RPMI8226 (cell line): ENCODE data around the gene DIS3L2.
A peak's percentile ranks its signal among the peaks of the same experiment; 100 is the strongest.
"Not testable (repeated sequence)": the region's sequence is repeated elsewhere in the genome, so short reads cannot be mapped to it uniquely, and the experiment has no call there.

Experiments used
- DNase-seq: peaks from one replicate; pipeline ENCODE4 v3.0.0-alpha.2; 2015

DIS3L2 gene

DNA sequence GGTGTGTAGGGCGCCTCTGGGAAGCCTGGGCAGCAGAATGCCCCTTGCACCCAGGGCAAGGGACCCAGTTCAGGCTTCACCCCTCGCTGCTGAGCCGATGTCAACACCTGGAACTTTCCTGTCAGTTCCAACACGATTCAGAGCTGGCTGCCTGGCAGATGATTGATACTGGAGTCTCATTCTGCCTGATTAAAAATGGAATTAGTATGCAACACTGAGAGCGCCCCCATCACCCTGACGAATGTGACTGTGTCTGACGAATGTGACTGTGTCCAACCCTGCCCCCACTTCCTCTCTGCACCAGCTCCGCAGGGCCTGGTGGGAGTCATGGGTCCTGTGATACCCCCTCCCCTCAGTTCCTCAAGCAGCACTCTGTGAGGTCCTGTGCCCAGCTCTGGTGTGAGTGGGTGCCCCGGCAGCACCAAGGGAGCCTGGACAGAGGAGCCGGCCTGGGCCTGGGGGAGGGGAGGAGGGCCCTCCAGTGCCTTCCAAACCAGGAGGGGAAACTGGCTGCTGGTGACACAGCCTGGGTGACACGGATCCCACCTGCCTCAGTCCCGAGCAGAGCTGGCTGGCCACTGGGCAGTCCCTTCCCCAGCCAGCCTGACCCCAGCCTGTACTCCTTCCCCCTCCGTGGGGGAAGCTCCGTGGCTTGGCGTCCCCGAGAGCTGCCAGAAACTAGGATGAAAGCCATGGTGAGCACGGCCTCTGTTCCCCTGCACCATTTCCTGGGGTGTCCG is 375.6 kb downstream of the DIS3L2 start:
- DNase-seq = no peak

DNA sequence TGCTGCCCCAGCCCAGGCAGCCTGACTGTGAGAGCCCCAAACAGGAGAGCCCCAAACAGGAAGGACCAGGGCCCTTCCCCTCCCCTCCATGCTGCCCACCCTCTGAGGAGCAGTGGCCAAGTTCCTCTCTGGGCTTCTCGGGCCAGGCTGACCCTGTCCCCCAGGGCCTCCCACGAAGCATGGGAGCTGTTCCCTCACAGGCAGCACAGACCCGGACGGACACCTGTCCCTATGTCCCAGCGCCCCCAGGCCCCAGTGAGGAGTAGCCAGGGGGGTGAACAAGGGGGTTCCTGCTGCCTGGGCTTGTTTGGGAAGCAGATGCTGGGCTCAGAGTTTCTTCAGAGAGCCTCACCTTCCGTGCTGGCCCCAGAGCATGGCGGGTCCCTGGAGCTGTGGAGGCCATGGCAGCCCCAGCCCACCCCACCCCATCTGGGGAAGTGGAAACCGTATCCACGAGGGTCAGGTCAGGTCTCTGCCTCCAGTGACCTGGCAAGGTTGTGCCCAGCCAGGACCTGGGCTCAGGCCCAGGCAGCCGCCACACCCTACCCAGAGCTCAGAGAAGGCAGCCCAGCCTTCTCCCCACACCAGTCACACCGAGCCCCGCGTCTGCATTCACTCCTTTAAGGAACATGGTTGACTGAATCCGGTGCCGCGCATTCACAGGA is 376.7 kb downstream of the DIS3L2 start:
- not testable (repeated sequence) for DNase-seq

- no peak for DNase-seq
Observed at GRCh38 chr2:232338759-232339106, 377.2 kb downstream of the DIS3L2 start.

- no peak for DNase-seq
Observed at GRCh38 chr2:232339121-232340081, 377.9 kb downstream of the DIS3L2 start.

DNA sequence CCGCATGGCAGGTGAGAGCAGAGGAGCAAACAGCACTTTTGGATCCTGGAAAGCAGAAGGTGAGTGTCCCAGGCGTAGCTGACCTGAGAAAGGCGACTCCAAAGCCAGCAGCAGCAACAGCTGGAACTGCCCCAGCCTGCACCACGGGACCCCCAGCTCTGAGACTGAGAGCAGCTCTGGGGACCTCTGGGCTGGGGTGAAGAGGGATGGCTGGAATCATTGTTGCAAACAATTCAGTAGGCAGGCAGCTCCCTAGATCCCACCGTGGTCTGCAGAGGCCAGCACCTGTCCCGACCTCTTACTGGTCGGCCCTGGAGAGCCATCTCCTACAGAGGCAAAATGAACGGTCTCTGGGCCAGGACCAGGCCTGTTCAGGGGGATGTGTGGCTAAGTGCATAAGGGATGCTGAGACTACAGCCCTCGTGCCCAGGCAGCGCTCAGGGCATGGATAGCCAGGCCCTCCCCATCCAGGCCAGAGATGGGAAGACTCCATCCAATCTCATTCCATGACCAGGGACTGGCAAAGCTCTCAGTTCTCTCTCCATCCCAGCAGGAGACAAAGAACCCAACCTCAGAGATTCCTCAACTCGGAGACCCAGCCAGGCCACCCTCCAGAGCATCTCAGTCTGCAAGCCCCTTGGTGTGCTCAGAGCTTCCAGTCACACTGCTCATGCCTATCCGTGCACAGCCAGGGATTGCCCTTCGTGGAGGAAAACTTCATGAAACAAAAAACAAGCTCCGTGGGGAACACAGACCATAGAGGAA is 378.8 kb downstream of the DIS3L2 start:
- no peak for DNase-seq

DNA sequence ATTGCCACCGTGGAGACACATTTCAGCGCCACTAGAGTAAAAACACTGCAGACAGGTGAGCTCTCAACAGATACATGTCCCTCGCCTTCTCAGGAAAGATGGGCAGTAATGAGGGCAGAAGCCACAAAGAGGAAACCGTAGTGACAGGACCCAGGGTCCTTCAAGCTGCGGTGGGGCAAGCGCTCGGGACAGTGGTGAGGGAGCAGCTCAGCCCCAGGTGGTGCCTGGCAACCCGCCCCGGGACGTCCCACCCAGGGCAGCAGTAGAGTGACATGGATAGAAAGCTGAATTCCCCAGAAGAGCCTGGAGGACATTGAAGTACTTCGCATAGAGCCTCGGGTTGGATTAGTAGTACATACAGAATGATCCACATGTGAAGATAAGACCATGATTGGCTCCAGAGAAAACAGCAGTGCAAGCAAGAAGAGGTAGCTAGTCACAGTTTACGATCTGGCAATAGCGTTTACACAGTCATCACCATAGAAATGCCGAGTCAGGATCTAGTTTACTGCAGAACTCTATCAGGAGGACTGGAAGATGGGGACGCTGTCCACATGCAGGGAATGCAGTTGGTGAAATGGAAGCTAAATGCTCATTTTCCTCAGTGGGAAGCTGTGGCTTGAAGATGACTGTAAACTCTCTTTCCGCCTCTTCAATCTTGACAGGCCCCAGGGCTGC is 379.7 kb downstream of the DIS3L2 start:
- no peak for DNase-seq

DNA sequence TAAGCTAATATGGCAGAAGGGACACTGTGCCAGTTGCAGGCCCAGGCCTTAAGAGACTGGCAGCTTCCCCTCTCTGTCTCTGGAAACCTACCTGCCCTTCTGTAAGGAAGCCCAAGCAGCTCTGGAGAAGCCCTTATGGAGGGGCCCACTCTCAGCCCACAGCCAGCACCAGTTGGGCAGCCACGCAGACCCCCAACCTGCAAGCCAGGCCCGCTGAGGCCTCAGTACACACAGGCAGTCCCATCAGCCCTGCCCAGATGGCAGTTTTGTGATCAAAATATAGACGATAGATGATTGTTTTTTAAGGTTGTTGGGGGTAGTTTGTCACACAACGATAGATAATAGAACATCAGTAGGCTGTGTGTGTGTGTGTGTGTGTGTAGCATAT is 380.2 kb downstream of the DIS3L2 start:
- no peak for DNase-seq

DNA sequence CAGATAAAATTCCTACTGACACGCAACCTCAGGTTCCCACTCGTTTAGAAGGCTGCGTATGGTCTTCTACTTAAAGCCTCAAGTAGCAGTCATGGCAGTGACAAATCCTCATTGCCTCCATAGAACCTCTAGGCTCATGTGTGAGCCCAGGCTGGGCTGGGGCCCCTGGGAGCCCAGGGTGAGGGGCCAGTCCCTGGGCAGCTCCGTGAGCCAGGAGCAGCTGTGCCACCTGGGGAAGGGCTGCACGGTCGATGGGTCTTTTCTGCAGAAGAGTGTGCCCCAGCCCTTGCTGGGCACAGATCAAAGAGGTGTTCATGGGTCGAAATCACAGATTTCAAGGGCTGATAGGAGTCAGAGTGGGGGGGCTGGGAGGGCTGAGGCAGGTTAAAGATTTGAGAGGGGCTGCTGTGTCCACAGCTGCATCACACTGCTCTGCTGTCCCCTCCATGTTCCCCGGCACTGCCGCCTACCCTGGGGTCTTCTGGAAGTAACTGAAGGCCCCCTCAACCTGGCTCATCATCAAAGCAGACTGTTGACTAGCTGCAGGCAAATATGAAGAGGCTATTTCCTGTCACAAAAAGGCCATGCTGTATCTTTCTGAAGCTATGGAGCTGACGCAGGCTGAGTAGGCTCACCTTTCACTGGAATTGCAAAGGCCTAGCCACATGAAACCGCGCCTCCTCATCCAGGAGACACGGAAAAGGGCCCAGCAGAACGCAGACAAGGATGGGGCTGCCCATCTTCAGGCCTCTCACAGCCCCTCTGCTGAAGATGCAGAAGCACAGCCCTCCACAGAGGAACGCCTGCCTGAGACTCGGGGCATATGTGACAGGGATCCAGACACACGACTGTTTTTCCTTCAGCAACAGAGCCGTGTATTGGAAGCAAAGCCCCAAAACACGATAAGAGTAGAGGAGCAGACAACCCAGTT is 381.4 kb downstream of the DIS3L2 start:
- no peak for DNase-seq

DNA sequence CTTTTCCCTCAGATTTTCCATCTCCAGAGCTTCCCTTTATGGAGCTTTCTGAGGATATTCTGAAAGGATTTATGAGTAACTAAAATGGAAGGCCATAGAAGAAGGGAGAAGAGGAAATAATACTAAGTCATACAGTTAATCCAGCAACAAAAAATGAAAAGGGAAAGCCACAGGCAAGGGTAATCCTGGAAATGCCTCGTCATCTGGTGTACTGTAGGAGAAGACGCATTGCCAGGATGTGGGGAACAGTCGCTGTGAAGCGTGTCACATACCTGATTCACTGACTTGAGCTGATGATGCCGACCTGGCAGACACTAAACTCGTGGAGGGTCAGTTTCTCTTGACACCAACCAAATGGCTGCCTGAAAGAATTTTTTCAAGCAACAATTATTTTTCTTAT is 382.3 kb downstream of the DIS3L2 start:
- DNase-seq = no peak

- no peak for DNase-seq
Observed at GRCh38 chr2:232345251-232345650, 383.7 kb downstream of the DIS3L2 start.

DNA sequence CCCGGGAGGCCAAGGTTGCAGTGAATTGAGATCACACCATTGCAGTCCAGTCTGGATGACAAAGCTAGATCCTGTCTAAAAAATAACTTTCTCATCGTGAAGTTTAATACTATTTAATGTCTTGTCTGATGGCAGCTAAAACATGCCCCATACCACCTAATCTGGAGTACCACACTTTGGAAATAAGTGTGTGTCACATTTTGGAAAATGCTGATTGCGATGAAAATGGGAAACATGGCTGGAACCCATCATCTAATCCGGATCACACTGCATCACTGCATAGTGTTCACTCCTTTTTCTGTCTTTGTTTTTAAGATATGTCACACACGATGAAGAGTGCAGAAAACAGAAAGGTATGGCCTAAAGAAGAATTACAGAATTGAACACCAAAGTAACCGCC is 385.9 kb downstream of the DIS3L2 start:
- DNase-seq = no peak

- DNase-seq = peak; percentile 58
Observed at GRCh38 chr2:232348936-232349335, 387.4 kb downstream of the DIS3L2 start.

- DNase-seq = no peak
Observed at GRCh38 chr2:232349546-232349945, 388.0 kb downstream of the DIS3L2 start.

GRCh38 chr2:232349946-232350635 is 388.6 kb downstream of the DIS3L2 start:
- no peak for DNase-seq

GRCh38 chr2:232350804-232351685 is 389.5 kb downstream of the DIS3L2 start:
- DNase-seq = no peak

DNA sequence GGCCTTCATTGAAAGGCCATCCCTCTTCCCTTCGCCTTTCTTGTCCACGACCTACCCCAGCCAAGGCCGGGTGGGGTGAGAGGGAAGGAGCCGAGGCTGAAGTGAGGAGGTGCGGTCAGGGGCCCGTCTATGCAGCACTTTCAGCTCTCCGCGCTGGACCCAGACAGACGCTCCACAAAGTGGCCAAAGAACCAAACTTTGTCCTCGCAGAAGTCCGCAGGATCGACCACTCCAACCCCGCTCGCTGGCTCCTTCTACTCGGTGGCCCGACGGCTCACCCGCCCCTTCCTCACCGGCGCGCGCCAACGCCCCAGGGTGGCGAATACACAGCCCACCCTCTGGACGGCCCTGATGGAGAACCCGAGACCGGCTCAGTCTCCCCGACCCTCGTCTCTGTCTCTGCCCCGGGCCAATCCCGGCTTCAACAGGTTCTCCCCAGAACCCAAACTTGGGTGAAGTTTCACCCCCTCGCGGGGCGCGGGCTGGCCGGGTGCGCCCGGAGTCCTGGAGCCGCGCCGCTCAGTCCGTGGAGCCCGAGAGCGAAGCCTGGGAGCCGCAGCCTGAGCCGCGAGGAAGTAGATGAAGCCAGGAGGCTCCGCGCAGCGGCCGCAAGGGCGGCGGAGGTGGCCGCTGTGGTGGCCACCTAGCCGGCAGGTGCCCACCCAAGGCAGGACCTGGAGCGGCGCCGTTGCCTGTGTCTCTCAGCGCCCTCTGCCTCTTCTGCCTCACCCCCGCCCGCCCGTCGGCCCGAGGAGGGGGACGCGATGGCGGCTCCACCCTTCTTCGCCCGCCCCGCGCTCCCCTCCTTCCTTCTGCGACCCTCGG is 390.4 kb downstream of the DIS3L2 start:
- DNase-seq = no peak

DNA sequence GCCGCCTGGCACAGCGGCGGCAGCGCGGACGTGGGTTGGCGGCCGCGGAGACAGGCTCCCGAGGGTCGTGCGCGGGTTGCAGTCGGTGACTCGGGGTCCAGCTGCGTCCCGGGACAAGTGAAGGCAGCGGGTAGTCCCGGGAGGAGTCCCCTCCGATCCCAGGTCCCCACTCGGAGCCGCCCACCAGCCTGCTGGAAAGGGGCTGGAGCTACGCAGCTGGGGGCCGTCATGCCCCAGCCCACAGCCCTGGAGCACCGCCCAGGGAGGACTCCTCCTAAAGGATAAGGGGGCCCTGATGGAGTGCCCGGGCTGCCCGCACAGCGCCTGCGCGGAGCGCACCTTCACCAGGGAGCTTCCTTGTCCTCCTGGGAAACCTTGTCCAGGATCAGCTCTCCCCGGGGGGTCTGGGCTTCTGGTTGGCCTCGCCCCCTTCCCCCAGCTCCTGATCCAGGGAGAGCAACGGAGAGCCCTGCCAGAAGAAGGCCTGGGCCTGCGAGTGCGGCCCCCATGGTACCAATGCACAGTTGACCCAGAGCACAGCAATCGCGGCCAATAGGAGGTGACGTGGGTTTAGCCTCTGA is 391.1 kb downstream of the DIS3L2 start:
- no peak for DNase-seq

DNA sequence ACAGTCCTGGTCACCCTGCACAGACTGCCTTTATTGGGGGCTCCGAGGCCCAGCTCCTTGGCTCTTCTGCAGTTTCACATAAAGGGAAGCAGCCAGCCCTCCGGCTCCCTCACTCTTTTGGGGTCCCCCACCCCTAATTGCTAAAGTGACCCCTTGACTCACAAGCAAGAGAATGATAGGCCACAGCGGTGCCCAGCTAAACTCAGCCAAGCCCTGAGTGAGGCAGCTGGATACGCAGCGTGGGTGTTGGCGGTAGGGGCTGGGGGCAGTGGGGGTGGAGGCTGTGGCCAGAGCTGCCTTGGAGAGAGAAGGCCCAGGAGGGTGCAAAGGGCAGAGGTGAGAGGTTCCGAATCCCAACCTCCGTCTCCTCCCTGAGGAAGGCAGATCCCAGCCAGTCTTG is 391.6 kb downstream of the DIS3L2 start:
- DNase-seq = no peak
